NT2/D1 (cell line): ENCODE results near the gene WNK2.

Experiments
- SUZ12 ChIP-seq: IDR thresholded peaks from 2 replicates; pipeline ENCODE4 v1.6.1; 2011; ENCODE audit not compliant: insufficient read length, insufficient read depth; ENCODE audit errors: extremely low read depth
- ZNF274 ChIP-seq: IDR thresholded peaks from 2 replicates; pipeline ENCODE4 v1.6.1; 2011; ENCODE audit warnings: mild to moderate bottlenecking, low read depth, low read length

DNA sequence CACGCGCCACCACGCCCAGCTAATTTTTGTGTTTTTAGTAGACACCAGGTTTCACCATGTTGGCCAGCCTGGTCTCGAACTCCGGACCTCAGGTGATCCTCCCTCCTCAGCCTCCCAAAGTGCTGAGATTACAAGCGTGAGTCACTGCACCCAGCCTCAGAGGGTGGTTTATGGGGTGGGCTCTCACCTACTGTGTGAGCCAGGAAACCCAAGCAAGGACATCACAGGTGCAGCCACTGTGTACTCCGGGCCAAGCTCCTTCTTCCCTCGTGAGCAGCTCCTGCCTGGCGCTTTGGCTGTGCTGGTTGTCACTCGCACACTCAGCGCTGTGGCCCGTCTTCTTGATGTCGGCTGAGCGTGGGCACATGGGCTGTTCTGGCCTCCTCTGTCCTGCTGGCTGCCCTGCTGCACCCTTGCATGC lies 70.1 kb downstream of the WNK2 start:
- TF ChIP-seq ZNF274 (no peak), SUZ12 (no peak)
